Measurements from ENCODE around the gene CORO2B.

Gene CORO2B

GRCh38 chr15:68554721-68555678, 23.8 kb upstream of the CORO2B start:
- no peak for DNase-seq (ENCODE audit: low read depth, low spot score)

- DNase-seq (ENCODE audit: low read depth, low spot score) = no peak
Measured at GRCh38 chr15:68555679-68556037, 23.1 kb upstream of the CORO2B start.

GRCh38 chr15:68556139-68556990, 22.4 kb upstream of the CORO2B start:
- DNase-seq (ENCODE audit: low read depth, low spot score) = no peak

GRCh38 chr15:68557469-68558317, 21.1 kb upstream of the CORO2B start:
- DNase-seq (ENCODE audit: low read depth, low spot score) = no peak

- DNase-seq (ENCODE audit: low read depth, low spot score) = no peak
Measured at GRCh38 chr15:68558318-68559305, 20.2 kb upstream of the CORO2B start.

- peak; percentile 66 for DNase-seq (ENCODE audit: low read depth, low spot score)
Measured at GRCh38 chr15:68559345-68560310, 19.2 kb upstream of the CORO2B start.

- DNase-seq (ENCODE audit: low read depth, low spot score) = no peak
Measured at GRCh38 chr15:68560501-68561113, 18.2 kb upstream of the CORO2B start.

- no peak for DNase-seq (ENCODE audit: low read depth, low spot score)
Measured at GRCh38 chr15:68561171-68561900, 17.5 kb upstream of the CORO2B start.

GRCh38 chr15:68561901-68562300, 16.9 kb upstream of the CORO2B start:
- no peak for DNase-seq (ENCODE audit: low read depth, low spot score)

- DNase-seq (ENCODE audit: low read depth, low spot score) = no peak
Measured at GRCh38 chr15:68564173-68564572, 14.6 kb upstream of the CORO2B start.

GRCh38 chr15:68565234-68565633, 13.6 kb upstream of the CORO2B start:
- no peak for DNase-seq (ENCODE audit: low read depth, low spot score)

- no peak for DNase-seq (ENCODE audit: low read depth, low spot score)
Measured at GRCh38 chr15:68565726-68566125, 13.1 kb upstream of the CORO2B start.

- DNase-seq (ENCODE audit: low read depth, low spot score) = no peak
Measured at GRCh38 chr15:68566377-68566954, 12.3 kb upstream of the CORO2B start.

- DNase-seq (ENCODE audit: low read depth, low spot score) = no peak
Measured at GRCh38 chr15:68567345-68567744, 11.4 kb upstream of the CORO2B start.

GRCh38 chr15:68570974-68571373, 7.8 kb upstream of the CORO2B start:
- no peak for DNase-seq (ENCODE audit: low read depth, low spot score)

GRCh38 chr15:68571582-68571981, 7.2 kb upstream of the CORO2B start:
- DNase-seq (ENCODE audit: low read depth, low spot score) = no peak

GRCh38 chr15:68572309-68572708, 6.5 kb upstream of the CORO2B start:
- no peak for DNase-seq (ENCODE audit: low read depth, low spot score)

- no peak for DNase-seq (ENCODE audit: low read depth, low spot score)
Measured at GRCh38 chr15:68572921-68573320, 5.9 kb upstream of the CORO2B start.
